ENCODE results near the gene MAPKAPK3. TPM values are rescaled to one million over a fixed set of nuclear protein-coding genes. Genes with fewer than 3 reads are reported as not detected.
"Not testable (repeated sequence)": the region's sequence is repeated elsewhere in the genome, so short reads cannot be mapped to it uniquely, and the experiment has no call there.

Gene MAPKAPK3
- total RNA-seq, 1 donor from 2014 or later: 37.0 TPM

DNA sequence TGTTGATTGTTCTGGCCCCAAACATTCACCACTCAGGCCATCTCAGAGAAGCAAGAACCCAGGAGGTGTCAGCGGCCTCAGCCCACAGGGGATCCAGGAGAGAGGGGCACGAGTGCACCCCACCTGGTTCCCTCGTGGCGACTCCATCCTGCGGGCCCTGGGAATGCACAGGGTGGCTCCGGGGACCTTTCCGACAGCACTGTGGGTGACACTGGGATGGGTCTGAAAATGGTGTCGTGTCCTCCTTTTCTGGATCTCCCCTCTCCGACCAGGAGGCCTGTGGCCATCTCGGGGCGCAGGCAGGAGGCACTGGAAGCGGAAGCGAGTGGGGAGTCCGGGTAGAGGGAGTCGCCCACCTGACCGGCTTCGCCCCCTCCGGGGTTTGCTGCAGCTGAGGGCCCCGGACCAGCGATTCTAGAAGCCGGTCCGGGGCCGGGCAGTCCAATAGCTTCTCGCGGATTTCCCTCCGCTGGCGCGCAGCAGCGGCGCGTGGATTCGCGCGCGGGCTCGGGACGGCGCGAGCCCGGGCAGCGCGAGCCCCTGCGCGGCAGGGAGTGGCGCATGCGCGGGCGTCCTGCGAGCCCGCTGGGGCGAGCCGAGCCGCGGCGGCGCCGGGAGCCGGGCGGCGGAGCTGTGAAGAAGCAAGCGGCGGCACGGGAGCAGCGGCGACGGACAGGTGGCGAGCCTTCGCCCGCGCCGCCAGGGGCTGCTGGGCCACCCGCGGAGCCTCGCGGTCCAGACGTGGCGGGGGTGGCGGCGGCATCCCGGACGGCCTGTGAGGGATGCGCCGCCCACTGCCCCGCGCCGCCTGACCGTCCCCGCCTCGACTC lies 57.6 kb downstream of the MAPKAPK3 start, which contains the start of gene DOCK3:
Gene DOCK3, plus strand, starts transcription at position 579 of the 830 bp plus-strand sequence. CDS start 337 bp downstream, outside the sequence.
- Mint-ChIP-seq H3K27ac (ENCODE audit: unreplicated experiment) (no peak within 1 kb of the TSS), H3K36me3 (ENCODE audit: low read depth) (no peaks in the 10 kb centered on the region), H3K4me1 (peaks cover 18% of the 10 kb centered on the region), H3K4me3 (peak within 1 kb of the TSS; percentile 86), H3K27me3 (ENCODE audit: low read depth) (peaks cover 68% of the 10 kb centered on the region), H3K9me3 (no peaks in the 10 kb centered on the region)
- TF ChIP-seq, protein P1, sequence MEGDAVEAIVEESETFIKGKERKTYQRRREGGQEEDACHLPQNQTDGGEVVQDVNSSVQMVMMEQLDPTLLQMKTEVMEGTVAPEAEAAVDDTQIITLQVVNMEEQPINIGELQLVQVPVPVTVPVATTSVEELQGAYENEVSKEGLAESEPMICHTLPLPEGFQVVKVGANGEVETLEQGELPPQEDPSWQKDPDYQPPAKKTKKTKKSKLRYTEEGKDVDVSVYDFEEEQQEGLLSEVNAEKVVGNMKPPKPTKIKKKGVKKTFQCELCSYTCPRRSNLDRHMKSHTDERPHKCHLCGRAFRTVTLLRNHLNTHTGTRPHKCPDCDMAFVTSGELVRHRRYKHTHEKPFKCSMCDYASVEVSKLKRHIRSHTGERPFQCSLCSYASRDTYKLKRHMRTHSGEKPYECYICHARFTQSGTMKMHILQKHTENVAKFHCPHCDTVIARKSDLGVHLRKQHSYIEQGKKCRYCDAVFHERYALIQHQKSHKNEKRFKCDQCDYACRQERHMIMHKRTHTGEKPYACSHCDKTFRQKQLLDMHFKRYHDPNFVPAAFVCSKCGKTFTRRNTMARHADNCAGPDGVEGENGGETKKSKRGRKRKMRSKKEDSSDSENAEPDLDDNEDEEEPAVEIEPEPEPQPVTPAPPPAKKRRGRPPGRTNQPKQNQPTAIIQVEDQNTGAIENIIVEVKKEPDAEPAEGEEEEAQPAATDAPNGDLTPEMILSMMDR (conservative IDR thresholded peaks at IDR 0.05): no peak
- DNase-seq (ENCODE audit: low read depth, low spot score): peak; percentile 57

DNA sequence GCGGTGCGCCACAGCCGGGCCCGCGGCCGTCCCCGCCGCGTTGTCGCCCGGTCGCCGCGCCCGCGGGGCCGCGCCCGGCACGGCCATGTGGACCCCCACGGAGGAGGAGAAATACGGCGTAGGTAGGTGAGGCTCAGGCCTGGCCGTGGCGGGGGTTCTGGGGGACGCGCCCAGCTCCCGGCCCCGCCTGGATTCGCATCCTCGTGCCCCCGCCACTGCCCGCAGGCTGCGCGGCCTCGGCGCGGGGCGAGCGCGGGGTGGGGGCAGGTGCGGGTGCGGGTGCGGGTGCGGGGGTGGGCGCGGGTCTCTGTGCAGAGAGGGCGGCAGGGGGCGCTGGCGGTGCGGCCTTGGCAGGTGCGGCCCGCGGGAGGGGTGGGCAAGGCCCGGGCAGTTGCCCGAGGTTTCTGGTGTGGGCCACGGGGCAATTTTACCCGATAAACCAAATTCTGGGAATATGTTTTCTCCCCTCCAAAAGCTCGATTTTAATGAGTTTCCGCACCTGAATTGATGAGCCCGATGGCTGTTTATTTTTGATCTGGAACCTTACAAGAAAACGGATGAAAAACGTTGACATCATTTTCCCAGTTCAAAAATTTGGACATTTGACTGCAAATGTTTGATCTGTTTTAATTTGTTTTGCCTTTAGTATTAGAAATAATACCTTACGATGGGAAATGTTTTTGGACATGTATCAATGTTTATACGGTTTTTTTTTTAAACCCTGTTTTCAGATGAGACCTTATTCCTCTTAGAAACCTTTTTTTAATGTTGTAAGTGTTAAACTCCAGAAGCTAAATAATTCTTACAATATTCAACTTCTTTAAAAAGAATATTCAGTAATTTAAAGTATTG lies 58.5 kb downstream of the MAPKAPK3 start:
- TF ChIP-seq, protein P1 (conservative IDR thresholded peaks at IDR 0.05): peak; percentile 75
- peak; percentile 67 for DNase-seq (ENCODE audit: low read depth, low spot score)
- Mint-ChIP-seq H3K27ac (ENCODE audit: unreplicated experiment) (no peak overlapping the region), H3K36me3 (ENCODE audit: low read depth) (no peaks in the 10 kb centered on the region), H3K4me3 (peak overlapping the region; percentile 86), H3K9me3 (no peaks in the 10 kb centered on the region), H3K27me3 (ENCODE audit: low read depth) (peaks cover 63% of the 10 kb centered on the region), H3K4me1 (peaks cover 18% of the 10 kb centered on the region)

DNA sequence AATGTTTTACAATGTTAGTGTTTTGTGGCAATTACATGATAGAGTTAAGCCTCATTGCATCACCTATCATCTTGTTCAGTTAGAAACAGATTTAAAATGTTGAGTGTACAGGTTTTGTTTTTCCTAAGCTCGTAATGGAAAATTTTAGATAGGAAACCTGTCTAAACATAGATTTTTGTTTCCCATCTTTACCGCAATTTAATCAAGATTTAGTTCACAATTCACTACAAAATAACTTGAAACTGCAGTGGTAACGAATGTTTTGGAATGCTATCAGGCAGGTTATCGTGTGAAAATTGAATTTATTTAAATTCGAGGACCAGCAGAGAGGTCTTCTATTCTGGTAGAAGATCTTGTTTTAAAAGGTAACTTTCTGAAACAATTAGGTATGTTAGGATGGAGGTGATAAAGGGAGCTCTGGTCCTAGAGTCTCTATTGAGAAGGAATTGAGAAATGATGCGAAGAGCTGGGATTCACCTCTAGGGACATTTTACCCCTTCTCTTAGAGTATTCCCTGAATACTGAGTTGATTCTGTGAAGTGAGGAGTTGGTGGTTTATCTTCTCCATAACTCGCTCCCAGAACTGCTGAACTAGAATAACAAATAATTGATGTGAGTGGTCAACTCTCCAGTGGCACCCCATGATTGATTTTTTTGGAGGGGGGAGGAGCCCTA lies 59.2 kb downstream of the MAPKAPK3 start:
- Mint-ChIP-seq H3K36me3 (ENCODE audit: low read depth) (no peaks in the 10 kb centered on the region), H3K27ac (ENCODE audit: unreplicated experiment) (no peak overlapping the region)
- no peak for DNase-seq (ENCODE audit: low read depth, low spot score)

DNA sequence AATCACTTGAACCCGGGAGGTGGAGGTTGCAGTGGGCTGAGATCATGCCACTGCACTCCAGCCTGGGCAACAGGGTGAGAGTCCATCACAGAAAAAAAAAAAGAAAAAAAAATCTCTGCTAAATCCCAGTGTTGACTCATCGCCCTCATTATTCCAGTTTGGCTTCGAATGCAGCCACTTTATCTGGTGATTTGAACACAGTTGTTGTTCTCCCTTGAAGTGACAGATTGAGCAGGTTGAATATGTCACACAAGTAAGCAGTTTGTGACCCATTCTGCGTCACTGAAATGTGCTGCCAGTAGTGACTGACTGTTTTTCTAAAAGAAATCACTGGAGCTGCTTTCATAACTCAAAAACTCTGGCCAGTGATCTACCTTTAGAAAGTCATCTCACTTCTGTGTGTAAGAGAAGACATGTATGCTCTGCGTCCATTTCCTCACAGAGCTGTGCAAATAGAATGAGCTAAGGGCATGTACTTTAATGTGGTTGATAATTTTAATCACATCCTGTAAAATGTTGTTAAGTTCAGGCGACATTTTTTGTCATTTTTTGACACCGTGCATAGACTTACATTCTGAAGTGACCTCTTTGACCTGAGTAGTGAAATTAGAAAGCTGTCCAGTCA lies 70.3 kb downstream of the MAPKAPK3 start:
- Mint-ChIP-seq H3K4me1 (peaks cover 4% of the 10 kb centered on the region), H3K4me3 (no peak overlapping the region), H3K9me3 (no peaks in the 10 kb centered on the region), H3K36me3 (ENCODE audit: low read depth) (no peaks in the 10 kb centered on the region), H3K27ac (ENCODE audit: unreplicated experiment) (no peak overlapping the region), H3K27me3 (ENCODE audit: low read depth) (no peaks in the 10 kb centered on the region)
- TF ChIP-seq, protein P1 (conservative IDR thresholded peaks at IDR 0.05): no peak
- no peak for DNase-seq (ENCODE audit: low read depth, low spot score)

More for the DNA sequence above, 59.2 kb downstream of the MAPKAPK3 start:
- peaks cover 18% of the 10 kb centered on the region for H3K4me1 Mint-ChIP-seq
- peaks cover 58% of the 10 kb centered on the region for H3K27me3 Mint-ChIP-seq (ENCODE audit: low read depth)
- TF ChIP-seq, protein P1 (conservative IDR thresholded peaks at IDR 0.05): peak; percentile 20
- H3K9me3 Mint-ChIP-seq: no peaks in the 10 kb centered on the region
- H3K4me3 Mint-ChIP-seq: peak overlapping the region; percentile 77

DNA sequence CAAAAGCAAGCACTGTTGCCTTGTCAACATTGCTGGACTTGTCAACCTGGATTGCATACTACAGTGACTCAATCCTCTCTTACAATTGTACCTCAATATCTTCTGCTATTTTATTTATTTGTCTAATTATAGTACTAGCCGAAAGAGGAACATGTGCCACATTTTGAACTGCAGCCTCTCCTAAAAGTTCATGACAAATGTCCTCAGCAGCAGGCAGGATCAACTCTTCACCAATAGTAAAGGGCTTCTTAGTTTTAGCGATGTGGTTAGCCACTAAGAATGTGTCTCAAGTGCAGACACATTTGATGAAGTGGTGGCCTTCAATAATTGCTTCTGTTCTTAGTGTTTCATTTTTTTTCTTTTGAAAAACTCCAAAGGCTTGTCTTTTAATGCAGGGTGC lies 71.0 kb downstream of the MAPKAPK3 start:
- Mint-ChIP-seq H3K4me1 (peaks cover 4% of the 10 kb centered on the region), H3K27me3 (ENCODE audit: low read depth) (no peaks in the 10 kb centered on the region), H3K9me3 (no peaks in the 10 kb centered on the region), H3K36me3 (ENCODE audit: low read depth) (no peaks in the 10 kb centered on the region), H3K4me3 (no peak overlapping the region), H3K27ac (ENCODE audit: unreplicated experiment) (no peak overlapping the region)
- DNase-seq (ENCODE audit: low read depth, low spot score): no peak
- TF ChIP-seq, protein P1 (conservative IDR thresholded peaks at IDR 0.05): no peak

DNA sequence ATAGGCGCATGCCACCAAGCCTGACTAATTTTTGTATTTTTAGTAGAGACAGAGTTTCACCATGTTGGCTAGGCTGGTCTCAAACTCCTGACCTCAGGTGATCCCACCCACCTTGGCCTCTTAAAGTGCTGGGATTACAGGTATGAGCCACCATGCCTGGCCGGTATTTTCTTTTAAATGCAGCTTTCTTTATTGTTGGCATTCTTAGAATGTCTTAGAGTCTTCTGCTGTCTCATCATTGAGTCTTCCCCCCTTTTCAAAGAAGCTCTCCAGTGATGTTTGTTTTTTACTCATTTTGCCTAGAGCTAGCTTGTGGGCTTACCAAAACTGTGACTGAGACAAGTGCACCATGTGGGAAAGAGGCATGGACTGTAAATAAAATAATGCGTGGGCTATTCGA lies 71.7 kb downstream of the MAPKAPK3 start:
- H3K27ac Mint-ChIP-seq (ENCODE audit: unreplicated experiment); H3K4me3 Mint-ChIP-seq; DNase-seq (ENCODE audit: low read depth, low spot score); H3K4me1 Mint-ChIP-seq; H3K36me3 Mint-ChIP-seq (ENCODE audit: low read depth); H3K27me3 Mint-ChIP-seq (ENCODE audit: low read depth); H3K9me3 Mint-ChIP-seq: not testable (repeated sequence)

Data from neural crest cell (in vitro differentiated cells).